HEK293 (cell line): Measurements from ENCODE around the gene PPP2R5D.
A peak's percentile ranks its signal among the peaks of the same experiment; 100 is the strongest.

Source experiments
- GLIS1 ChIP-seq: fragments of 450-650 bp; formaldehyde crosslinking; IDR thresholded peaks from 2 replicates; pipeline ENCODE4 v1.5.1; 2016; ENCODE audit warnings: missing biosample characterization, missing genetic modification characterization
- HOXA7 ChIP-seq: sonication (generic); formaldehyde crosslinking; IDR thresholded peaks from 2 replicates; pipeline ENCODE4 v1.8.1; 2022; ENCODE audit warnings: missing genetic modification reagents, borderline replicate concordance
- SCRT1 ChIP-seq: fragments of 450-650 bp; formaldehyde crosslinking; IDR thresholded peaks from 2 replicates; pipeline ENCODE4 v1.5.1; 2016; ENCODE audit warnings: missing biosample characterization, missing genetic modification characterization, borderline replicate concordance
- SCRT2 ChIP-seq: fragments of 450-650 bp; formaldehyde crosslinking; IDR thresholded peaks from 2 replicates; pipeline ENCODE4 v1.5.1; 2016; ENCODE audit warnings: missing biosample characterization, missing genetic modification characterization
- SP3 ChIP-seq: fragments of 450-650 bp; formaldehyde crosslinking; IDR thresholded peaks from 2 replicates; pipeline ENCODE4 v1.5.1; 2016; ENCODE audit warnings: missing biosample characterization, missing genetic modification characterization
- YY1 ChIP-seq: fragments of 450-650 bp; formaldehyde crosslinking; IDR thresholded peaks from 2 replicates; pipeline ENCODE4 v1.5.1; 2018; ENCODE audit warnings: missing biosample characterization, missing genetic modification characterization
- YY2 ChIP-seq: fragments of 450-650 bp; formaldehyde crosslinking; IDR thresholded peaks from 2 replicates; pipeline ENCODE4 v1.5.1; 2016; ENCODE audit warnings: missing biosample characterization, missing genetic modification characterization
- ZBTB7A ChIP-seq: fragments of 450-650 bp; formaldehyde crosslinking; IDR thresholded peaks from 2 replicates; pipeline ENCODE4 v1.5.1; 2016; ENCODE audit warnings: low read depth, missing biosample characterization, missing genetic modification characterization
- ZNF112 ChIP-seq: fragments of 450-650 bp; formaldehyde crosslinking; IDR thresholded peaks from 2 replicates; pipeline ENCODE4 v1.5.0; 2017; ENCODE audit warnings: missing biosample characterization, missing genetic modification characterization
- ZNF132 ChIP-seq: fragments of 450-650 bp; formaldehyde crosslinking; IDR thresholded peaks from 2 replicates; pipeline ENCODE4 v1.5.1; 2017; ENCODE audit warnings: missing biosample characterization, missing genetic modification characterization, borderline replicate concordance
- ZNF184 ChIP-seq: fragments of 450-650 bp; IDR thresholded peaks from 2 replicates; pipeline ENCODE4 v1.5.1; 2018; ENCODE audit warnings: missing biosample characterization, mild to moderate bottlenecking, missing genetic modification characterization
- ZNF211 ChIP-seq: fragments of 450-650 bp; formaldehyde crosslinking; IDR thresholded peaks from 2 replicates; pipeline ENCODE4 v1.5.1; 2016; ENCODE audit warnings: low read depth, missing biosample characterization, missing genetic modification characterization
- ZNF23 ChIP-seq: fragments of 450-650 bp; formaldehyde crosslinking; IDR thresholded peaks from 2 replicates; pipeline ENCODE4 v1.5.1; 2016; ENCODE audit warnings: missing biosample characterization, missing genetic modification characterization, borderline replicate concordance
- ZNF274 ChIP-seq, 2 experiments: fragments of 200-500 bp in 1 of 2; fragments of 450-650 bp in 1 of 2; sonication (Bioruptor generic) in 1 of 2; formaldehyde crosslinking in 1 of 2; IDR thresholded peaks; 2 replicates each; pipeline versions ENCODE4 v1.5.1 to v1.6.1; 2014 to 2016; ENCODE audit warnings: borderline replicate concordance in 1 of 2, inconsistent platforms in 1 of 2, low read length in 1 of 2, missing biosample characterization in 1 of 2, missing genetic modification characterization in 1 of 2
- ZNF280C ChIP-seq: fragments of 450-650 bp; formaldehyde crosslinking; IDR thresholded peaks from 2 replicates; pipeline ENCODE4 v1.5.1; 2016; ENCODE audit warnings: missing biosample characterization, missing genetic modification characterization
- ZNF292 ChIP-seq: fragments of 450-650 bp; formaldehyde crosslinking; IDR thresholded peaks from 2 replicates; pipeline ENCODE4 v1.5.1; 2016; ENCODE audit warnings: low read depth, missing biosample characterization, missing genetic modification characterization, borderline replicate concordance
- ZNF48 ChIP-seq: fragments of 450-650 bp; formaldehyde crosslinking; IDR thresholded peaks from 2 replicates; pipeline ENCODE4 v1.5.1; 2016; ENCODE audit warnings: missing biosample characterization, missing genetic modification characterization
- ZNF555 ChIP-seq: fragments of 450-650 bp; formaldehyde crosslinking; conservative IDR thresholded peaks from 2 replicates; pipeline ENCODE4 v1.5.1; 2017; ENCODE audit warnings: missing biosample characterization, mild to moderate bottlenecking, missing genetic modification characterization, inconsistent platforms
- ZNF600 ChIP-seq: fragments of 450-650 bp; formaldehyde crosslinking; IDR thresholded peaks from 2 replicates; pipeline ENCODE4 v1.5.1; 2016; ENCODE audit warnings: missing biosample characterization, missing genetic modification characterization
- ZNF629 ChIP-seq: fragments of 450-650 bp; formaldehyde crosslinking; IDR thresholded peaks from 2 replicates; pipeline ENCODE4 v1.5.1; 2017; ENCODE audit warnings: missing biosample characterization, missing genetic modification characterization
- ZNF658 ChIP-seq: fragments of 450-650 bp; formaldehyde crosslinking; IDR thresholded peaks from 2 replicates; pipeline ENCODE4; 2016; ENCODE audit warnings: missing biosample characterization, missing genetic modification characterization
- ZNF664 ChIP-seq: fragments of 450-650 bp; formaldehyde crosslinking; IDR thresholded peaks from 2 replicates; pipeline ENCODE4 v1.5.1; 2016; ENCODE audit warnings: missing biosample characterization, missing genetic modification characterization
- ZNF670 ChIP-seq: fragments of 450-650 bp; formaldehyde crosslinking; IDR thresholded peaks from 2 replicates; pipeline ENCODE4 v1.5.1; 2016; ENCODE audit warnings: missing biosample characterization, missing genetic modification characterization, low read depth
- ZNF677 ChIP-seq: fragments of 450-650 bp; IDR thresholded peaks from 2 replicates; pipeline ENCODE4 v1.5.0; 2018; ENCODE audit warnings: missing biosample characterization, mild to moderate bottlenecking, missing genetic modification characterization, moderate library complexity
- ZNF707 ChIP-seq: fragments of 450-650 bp; formaldehyde crosslinking; IDR thresholded peaks from 2 replicates; pipeline ENCODE4 v1.5.1; 2016; ENCODE audit warnings: missing biosample characterization, missing genetic modification characterization
- ZNF777 ChIP-seq: fragments of 450-650 bp; formaldehyde crosslinking; IDR thresholded peaks from 2 replicates; pipeline ENCODE4 v1.5.1; 2017; ENCODE audit warnings: missing biosample characterization, missing genetic modification characterization, borderline replicate concordance
- ZNF791 ChIP-seq: fragments of 450-650 bp; formaldehyde crosslinking; IDR thresholded peaks from 2 replicates; pipeline ENCODE4 v1.5.1; 2016; ENCODE audit warnings: missing biosample characterization, missing genetic modification characterization
- ZSCAN18 ChIP-seq: fragments of 450-650 bp; formaldehyde crosslinking; IDR thresholded peaks from 2 replicates; pipeline ENCODE4 v1.5.1; 2016; ENCODE audit warnings: missing biosample characterization, missing genetic modification characterization
- ZSCAN5A ChIP-seq: fragments of 450-650 bp; formaldehyde crosslinking; IDR thresholded peaks from 2 replicates; pipeline ENCODE4 v1.5.1; 2016; ENCODE audit warnings: missing biosample characterization, missing genetic modification characterization
- TF ChIP-seq, protein P1 (sequence below): fragments of 450-650 bp; formaldehyde crosslinking; IDR thresholded peaks from 2 replicates; pipeline ENCODE4 v1.5.1; 2016; ENCODE audit warnings: missing biosample characterization, missing genetic modification characterization
- TF ChIP-seq, protein P2 (sequence below): fragments of 450-650 bp; formaldehyde crosslinking; IDR thresholded peaks from 2 replicates; pipeline ENCODE4 v1.5.1; 2016; ENCODE audit warnings: missing biosample characterization, missing genetic modification characterization, low read depth
- TF ChIP-seq, protein P3 (sequence below): fragments of 450-650 bp; formaldehyde crosslinking; IDR thresholded peaks from 2 replicates; pipeline ENCODE4 v1.5.1; 2016; ENCODE audit warnings: missing biosample characterization, missing genetic modification characterization, borderline replicate concordance

Gene PPP2R5D

DNA sequence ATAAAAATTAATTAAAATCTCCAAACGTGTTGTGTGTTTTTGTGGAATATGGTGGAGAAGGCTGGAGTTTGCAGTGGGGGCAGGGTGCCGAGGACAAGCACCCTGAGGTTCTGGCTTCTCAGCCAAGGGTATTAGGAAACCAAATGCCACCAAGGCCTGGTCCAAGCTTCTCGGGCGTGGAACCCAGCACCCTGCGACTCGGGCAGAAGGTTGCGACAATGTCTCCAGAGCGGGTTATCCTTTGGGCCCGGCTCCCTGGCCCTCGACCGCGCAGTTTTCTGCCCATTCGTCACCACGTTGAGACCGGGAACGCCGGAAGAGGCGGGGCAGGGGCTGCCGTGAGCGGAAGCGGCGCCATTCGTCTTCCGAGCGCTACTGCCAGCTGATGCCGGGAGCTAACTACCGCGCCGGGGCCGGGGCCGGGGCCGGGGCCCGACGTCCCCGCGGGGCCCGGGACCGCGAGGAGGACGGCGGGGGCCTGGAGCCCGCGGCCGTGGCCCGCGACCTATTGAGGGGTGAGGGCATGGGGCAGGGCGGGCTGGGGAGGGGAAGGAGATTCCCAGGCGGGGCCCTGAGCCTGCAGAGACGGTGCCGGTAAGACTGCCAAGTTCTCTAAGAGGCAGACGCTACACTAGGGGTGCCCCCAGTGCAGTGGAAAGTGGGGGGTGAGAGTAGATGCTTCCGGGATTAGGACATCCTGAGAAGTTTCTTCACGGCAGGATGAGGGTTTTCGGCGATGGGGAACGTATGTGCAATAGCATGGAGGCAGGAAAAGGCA, 37.1 kb downstream of the PPP2R5D start, which contains the start of gene RRP36 (continued):
- no peak for TF ChIP-seq ZNF777 (tag by site-specific recombination)
- no peak for TF ChIP-seq ZNF280C (tag by site-specific recombination)
- no peak for TF ChIP-seq ZNF664 (tag by site-specific recombination)
- TF ChIP-seq SP3 (tag by site-specific recombination) = peak; percentile 23; the same call in 1 of the 2 replicates
- TF ChIP-seq ZNF629 = peak; percentile 77
- TF ChIP-seq, protein P1, sequence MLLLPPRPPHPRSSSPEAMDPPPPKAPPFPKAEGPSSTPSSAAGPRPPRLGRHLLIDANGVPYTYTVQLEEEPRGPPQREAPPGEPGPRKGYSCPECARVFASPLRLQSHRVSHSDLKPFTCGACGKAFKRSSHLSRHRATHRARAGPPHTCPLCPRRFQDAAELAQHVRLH = no peak
- no peak for TF ChIP-seq ZNF211
- no peak for TF ChIP-seq ZNF670 (tag by site-specific recombination)
- no peak for TF ChIP-seq ZNF184 (tag by site-specific recombination)
- TF ChIP-seq ZNF112 = no peak
- no peak for TF ChIP-seq ZNF292 (tag by site-specific recombination)
- no peak for TF ChIP-seq SCRT1 (tag by site-specific recombination)
- no peak for TF ChIP-seq ZNF600
- TF ChIP-seq ZSCAN5A (tag by site-specific recombination) = no peak
- no peak for TF ChIP-seq ZNF555 (tag by site-specific recombination)
- no peak for TF ChIP-seq ZNF274 (IDR thresholded peaks at IDR 0.05; ENCODE audit: low read length)
- TF ChIP-seq ZNF274 (tag by site-specific recombination; IDR thresholded peaks at IDR 0.05; ENCODE audit: borderline replicate concordance) = no peak
- TF ChIP-seq ZBTB7A = no peak
- TF ChIP-seq ZNF677 (tag by site-specific recombination) = no peak
- TF ChIP-seq ZNF658 (tag by site-specific recombination) = no peak
- no peak for TF ChIP-seq ZNF132 (tag by site-specific recombination)
- TF ChIP-seq YY2 (tag by site-specific recombination) = peak; percentile 42; the same call in 1 of the 2 replicates
- 0 out of 2 replicates have a peak, but pooled peaks have one; percentile 17 for TF ChIP-seq GLIS1 (tag by site-specific recombination)
- no peak for TF ChIP-seq ZNF791 (tag by site-specific recombination)
- no peak for TF ChIP-seq ZNF23
- no peak for TF ChIP-seq ZNF707 (tag by site-specific recombination)
- no peak for TF ChIP-seq SCRT2 (tag by site-specific recombination)
- TF ChIP-seq, protein P2, sequence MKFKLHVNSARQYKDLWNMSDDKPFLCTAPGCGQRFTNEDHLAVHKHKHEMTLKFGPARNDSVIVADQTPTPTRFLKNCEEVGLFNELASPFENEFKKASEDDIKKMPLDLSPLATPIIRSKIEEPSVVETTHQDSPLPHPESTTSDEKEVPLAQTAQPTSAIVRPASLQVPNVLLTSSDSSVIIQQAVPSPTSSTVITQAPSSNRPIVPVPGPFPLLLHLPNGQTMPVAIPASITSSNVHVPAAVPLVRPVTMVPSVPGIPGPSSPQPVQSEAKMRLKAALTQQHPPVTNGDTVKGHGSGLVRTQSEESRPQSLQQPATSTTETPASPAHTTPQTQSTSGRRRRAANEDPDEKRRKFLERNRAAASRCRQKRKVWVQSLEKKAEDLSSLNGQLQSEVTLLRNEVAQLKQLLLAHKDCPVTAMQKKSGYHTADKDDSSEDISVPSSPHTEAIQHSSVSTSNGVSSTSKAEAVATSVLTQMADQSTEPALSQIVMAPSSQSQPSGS (tag by site-specific recombination) = no peak
- peak; percentile 61; the same call in 1 of the 2 replicates for TF ChIP-seq YY1 (tag by site-specific recombination)
- TF ChIP-seq HOXA7 (CRISPR knock-in tag) = no peak
- TF ChIP-seq ZNF48 = no peak
- TF ChIP-seq, protein P3, sequence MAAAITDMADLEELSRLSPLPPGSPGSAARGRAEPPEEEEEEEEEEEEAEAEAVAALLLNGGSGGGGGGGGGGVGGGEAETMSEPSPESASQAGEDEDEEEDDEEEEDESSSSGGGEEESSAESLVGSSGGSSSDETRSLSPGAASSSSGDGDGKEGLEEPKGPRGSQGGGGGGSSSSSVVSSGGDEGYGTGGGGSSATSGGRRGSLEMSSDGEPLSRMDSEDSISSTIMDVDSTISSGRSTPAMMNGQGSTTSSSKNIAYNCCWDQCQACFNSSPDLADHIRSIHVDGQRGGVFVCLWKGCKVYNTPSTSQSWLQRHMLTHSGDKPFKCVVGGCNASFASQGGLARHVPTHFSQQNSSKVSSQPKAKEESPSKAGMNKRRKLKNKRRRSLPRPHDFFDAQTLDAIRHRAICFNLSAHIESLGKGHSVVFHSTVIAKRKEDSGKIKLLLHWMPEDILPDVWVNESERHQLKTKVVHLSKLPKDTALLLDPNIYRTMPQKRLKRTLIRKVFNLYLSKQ (tag by site-specific recombination) = no peak
- no peak for TF ChIP-seq ZSCAN18
